OCI-LY7 (cell line): Measurements from ENCODE around the gene KCND3. TPM values are rescaled to one million over a fixed set of nuclear protein-coding genes. Genes with fewer than 3 reads are reported as not detected.

Source experiments
- BruUV-seq: library from RNA; stranded (reverse); fragments of 400-500 nt; replicated peaks from 2 replicates; lab custom pipeline; 2021; lab: Mats Ljungman, UMichigan
- CTCF ChIA-PET: fragments of 300-600 bp; sonication (Branson Sonifier 250); formaldehyde crosslinking; loops from one replicate; lab custom pipeline; 2022; ENCODE audit warnings: antibody characterized with exemption; ENCODE audit not compliant: unreplicated experiment; lab: Charles Lee
- POLR2A ChIA-PET: fragments of 300-600 bp; sonication (Branson Sonifier 250); formaldehyde crosslinking; loops from one replicate; lab custom pipeline; 2022; ENCODE audit warnings: antibody characterized with exemption; lab: Charles Lee
- DNase-seq: peaks from one replicate; pipeline ENCODE4 v3.0.0-alpha.2; 2015; ENCODE audit warnings: low spot score
- H2AFZ ChIP-seq: fragments of 200-600 bp; sonication (generic), shearing (Covaris generic); 2 replicates; pipeline ENCODE4 v1.6.1; 2014; ENCODE audit warnings: mild to moderate bottlenecking, antibody characterized with exemption, low read length, moderate library complexity
- H3K27ac ChIP-seq: fragments of 200-600 bp; sonication (generic); 2 replicates; pipeline ENCODE4 v1.5.1; 2014; ENCODE audit warnings: mixed run types, low read depth, mild to moderate bottlenecking, moderate library complexity, low read length, inconsistent platforms; ENCODE audit not compliant: poor library complexity, severe bottlenecking
- H3K36me3 ChIP-seq: fragments of 200-600 bp; sonication (generic); 2 replicates; pipeline ENCODE4 v1.6.1; 2014; ENCODE audit warnings: mild to moderate bottlenecking, antibody characterized with exemption, low read length, moderate library complexity, mixed read lengths; ENCODE audit not compliant: insufficient read depth
- H3K4me1 ChIP-seq: fragments of 200-600 bp; sonication (generic); 2 replicates; pipeline ENCODE4 v1.5.1; 2014; ENCODE audit warnings: mild to moderate bottlenecking, low read length; ENCODE audit not compliant: insufficient read depth, poor library complexity, severe bottlenecking
- H3K4me2 ChIP-seq: fragments of 200-600 bp; sonication (generic); 2 replicates; pipeline ENCODE4 v1.6.1; 2014; ENCODE audit warnings: mild to moderate bottlenecking, low read length
- H3K4me3 ChIP-seq: fragments of 200-600 bp; sonication (generic); 2 replicates; pipeline ENCODE4 v1.5.1; 2014; ENCODE audit warnings: mild to moderate bottlenecking, low read depth, low read length; ENCODE audit not compliant: poor library complexity, severe bottlenecking
- H3K79me2 ChIP-seq: fragments of 200-600 bp; sonication (generic); 2 replicates; pipeline ENCODE4 v1.6.1; 2016; ENCODE audit warnings: low read depth, mild to moderate bottlenecking, low read length, moderate library complexity, mixed read lengths; ENCODE audit not compliant: insufficient read depth
- H3K9me2 ChIP-seq: fragments of 200-600 bp; sonication (generic); 2 replicates; pipeline ENCODE4 v1.6.1; 2016; ENCODE audit warnings: mild to moderate bottlenecking, low read length, mixed read lengths; ENCODE audit not compliant: insufficient read depth
- H3K9me3 ChIP-seq: fragments of 200-600 bp; sonication (generic); 2 replicates; pipeline ENCODE4 v1.6.1; 2014; ENCODE audit warnings: mild to moderate bottlenecking, mixed run types, low read length, mixed read lengths
- H4K20me1 ChIP-seq: fragments of 200-600 bp; sonication (generic); 2 replicates; pipeline ENCODE4 v1.6.1; 2014; ENCODE audit warnings: mild to moderate bottlenecking, antibody characterized with exemption, low read length, moderate library complexity, mixed read lengths; ENCODE audit not compliant: insufficient read depth
- CTCF ChIP-seq: fragments of 200-600 bp; sonication (generic); conservative IDR thresholded peaks from 2 replicates; pipeline ENCODE4 v1.5.1; 2014; ENCODE audit warnings: mild to moderate bottlenecking, antibody characterized with exemption, low read length, moderate library complexity, mixed read lengths
- EZH2phosphoT487 ChIP-seq: fragments of 200-600 bp; sonication (generic); IDR thresholded peaks from 2 replicates; pipeline ENCODE4 v1.6.1; 2018; ENCODE audit warnings: low read depth, borderline replicate concordance, mild to moderate bottlenecking, mixed run types, antibody characterized with exemption, low read length, moderate library complexity, mixed read lengths
- intact Hi-C: fragments of 100-400 bp; cut with micrococcal nuclease; formaldehyde crosslinking; loops from one replicate; pipeline ENCODE4 v1.10.0; 2022; ENCODE audit not compliant: unreplicated experiment
- total RNA-seq, 2 experiments: library from RNA; depleted of rRNA in 1 of 2; stranded (reverse); fragments of >200 nt in 1 of 2; shearing (Covaris generic) in 1 of 2; gene quantifications; 2 replicates each; pipeline ENCODE4 v1.2.3, GENCODE V29; 2014 to 2022

The KCND3 gene
- total RNA-seq, 2 experiments from 2014 or later, result not detected

GRCh38 chr1:111825217-111825616, 164.3 kb downstream of the KCND3 start:
- Histone ChIP-seq H3K36me3 (no peaks in the 10 kb centered on the region), H3K4me2 (no peak overlapping the region), H3K4me1 (no peaks in the 10 kb centered on the region), H2AFZ (no peak overlapping the region), H3K9me2 (no peaks in the 10 kb centered on the region), H3K27ac (no peak overlapping the region), H3K79me2 (no peaks in the 10 kb centered on the region), H3K9me3 (no peaks in the 10 kb centered on the region), H4K20me1 (no peaks in the 10 kb centered on the region), H3K4me3 (no peak overlapping the region)
- BruUV-seq, result no TSS peak
- TF ChIP-seq EZH2phosphoT487 (no peak), CTCF (no peak)
- ChIA-PET POLR2A (no interaction called here), CTCF (no interaction called here)
- intact Hi-C loops, result no loop called here
- no peak for DNase-seq

GRCh38 chr1:111822138-111822537, 167.3 kb downstream of the KCND3 start:
- no peaks in the 10 kb centered on the region for H3K9me3 ChIP-seq
- H3K79me2 ChIP-seq, result no peaks in the 10 kb centered on the region
- H3K36me3 ChIP-seq, result no peaks in the 10 kb centered on the region
- H3K4me3 ChIP-seq, result no peak overlapping the region
- POLR2A ChIA-PET, result no interaction called here
- DNase-seq, result no peak
- H3K27ac ChIP-seq, result no peak overlapping the region
- no peak overlapping the region for H3K4me2 ChIP-seq
- H4K20me1 ChIP-seq, result no peaks in the 10 kb centered on the region
- no peak overlapping the region for H2AFZ ChIP-seq
- no peaks in the 10 kb centered on the region for H3K4me1 ChIP-seq
- intact Hi-C loops, result no loop called here
- BruUV-seq, result no TSS peak
- CTCF ChIA-PET, result no interaction called here
- no peak for TF ChIP-seq CTCF
- H3K9me2 ChIP-seq, result no peaks in the 10 kb centered on the region

- intact Hi-C loops, result no loop called here
- no TSS peak for BruUV-seq
- DNase-seq, result no peak
- POLR2A ChIA-PET, result no interaction called here
- Histone ChIP-seq H3K9me3 (no peaks in the 10 kb centered on the region), H3K79me2 (no peaks in the 10 kb centered on the region), H3K36me3 (no peaks in the 10 kb centered on the region), H3K9me2 (no peaks in the 10 kb centered on the region), H2AFZ (no peak overlapping the region), H4K20me1 (no peaks in the 10 kb centered on the region), H3K4me3 (no peak overlapping the region), H3K4me1 (no peaks in the 10 kb centered on the region), H3K27ac (no peak overlapping the region), H3K4me2 (no peak overlapping the region)
- TF ChIP-seq EZH2phosphoT487 (no peak), CTCF (no peak)
- CTCF ChIA-PET, result no interaction called here
These were observed 168.2 kb downstream of the KCND3 start for GRCh38 chr1:111821121-111821745.
